ENCODE data around the gene EFCAB7. TPM values are rescaled to one million over a fixed set of nuclear protein-coding genes. Genes with fewer than 3 reads are reported as not detected.

EFCAB7 gene
- total RNA-seq, 1 experiment from 2014 or later = 5.6 TPM

GRCh38 chr1:63601912-63602311, 78.6 kb downstream of the EFCAB7 start:
- no peak for DNase-seq (ENCODE audit: low read depth)

- no peak for DNase-seq (ENCODE audit: low read depth)
These were observed 79.3 kb downstream of the EFCAB7 start for GRCh38 chr1:63602629-63603028.

- no peak for DNase-seq (ENCODE audit: low read depth)
These were observed 80.5 kb downstream of the EFCAB7 start for GRCh38 chr1:63603810-63604209.

GRCh38 chr1:63607322-63607721, 84.0 kb downstream of the EFCAB7 start:
- DNase-seq (ENCODE audit: low read depth) = no peak

- peak; percentile 41 for DNase-seq (ENCODE audit: low read depth)
These were observed 87.9 kb downstream of the EFCAB7 start for GRCh38 chr1:63611231-63611630.

- no peak for DNase-seq (ENCODE audit: low read depth)
These were observed 89.2 kb downstream of the EFCAB7 start for GRCh38 chr1:63612564-63612963.

- no peak for DNase-seq (ENCODE audit: low read depth)
These were observed 89.6 kb downstream of the EFCAB7 start for GRCh38 chr1:63612971-63613370.

GRCh38 chr1:63615768-63616420, 92.6 kb downstream of the EFCAB7 start:
- DNase-seq (ENCODE audit: low read depth) = peak; percentile 67

GRCh38 chr1:63617450-63617849, 94.1 kb downstream of the EFCAB7 start:
- no peak for DNase-seq (ENCODE audit: low read depth)

GRCh38 chr1:63618011-63618410, 94.7 kb downstream of the EFCAB7 start:
- no peak for DNase-seq (ENCODE audit: low read depth)

GRCh38 chr1:63619558-63619957, 96.2 kb downstream of the EFCAB7 start:
- DNase-seq (ENCODE audit: low read depth) = no peak

- DNase-seq (ENCODE audit: low read depth) = no peak
These were observed 97.3 kb downstream of the EFCAB7 start for GRCh38 chr1:63620671-63621070.

- DNase-seq (ENCODE audit: low read depth) = no peak
These were observed 97.8 kb downstream of the EFCAB7 start for GRCh38 chr1:63621075-63621474.

- DNase-seq (ENCODE audit: low read depth) = no peak
These were observed 98.4 kb downstream of the EFCAB7 start for GRCh38 chr1:63621698-63622097.

Other genes with a start within 250 kb of the EFCAB7 start
- gene FOXD3, start 201.0 kb upstream of the EFCAB7 start, total RNA-seq (2014; rRNA removed) = not detected in 2 replicates
- 14.2 and 14.4 TPM in 2 replicates for gene ALG6, start 155.9 kb upstream of the EFCAB7 start, total RNA-seq (2014; rRNA removed)
- 22.1 and 24.9 TPM in 2 replicates for gene ITGB3BP, start 300 bp upstream of the EFCAB7 start, total RNA-seq (2014; rRNA removed)
- gene PGM1, start 69.9 kb downstream of the EFCAB7 start, total RNA-seq (2014; rRNA removed) = 103 TPM in 2 replicates